Dendritic cell treated with granulocyte-macrophage colony-stimulating factor and Interleukin-4, amounts not matched to agents 40 ng/mL and 50 ng/mL, for 4 days (primary cell): Measurements from ENCODE around the gene PDE6B.
"Not testable (repeated sequence)": the region's sequence is repeated elsewhere in the genome, so short reads cannot be mapped to it uniquely, and the experiment has no call there.

Experiments used
- H3K27ac Mint-ChIP-seq: one replicate; pipeline ENCODE4 v1.8.0; 2022; ENCODE audit warnings: mild to moderate bottlenecking, mixed read lengths
- H3K27me3 Mint-ChIP-seq: one replicate; pipeline ENCODE4 v1.8.0; 2022; ENCODE audit warnings: mild to moderate bottlenecking, mixed read lengths
- H3K36me3 Mint-ChIP-seq: one replicate; pipeline ENCODE4 v1.8.0; 2022; ENCODE audit warnings: low read depth, mixed read lengths
- H3K4me1 Mint-ChIP-seq: one replicate; pipeline ENCODE4 v1.8.0; 2022; ENCODE audit warnings: low read depth, mixed read lengths
- H3K4me3 Mint-ChIP-seq: one replicate; pipeline ENCODE4 v1.8.0; 2022; ENCODE audit warnings: mild to moderate bottlenecking, moderate library complexity, mixed read lengths
- H3K9me3 Mint-ChIP-seq: one replicate; pipeline ENCODE4 v1.8.0; 2022; ENCODE audit warnings: mixed read lengths
- intact Hi-C: fragments of 100-400 bp; cut with micrococcal nuclease; formaldehyde crosslinking; loops from one replicate; pipeline ENCODE4 v1.15.0; 2022

The PDE6B gene

DNA sequence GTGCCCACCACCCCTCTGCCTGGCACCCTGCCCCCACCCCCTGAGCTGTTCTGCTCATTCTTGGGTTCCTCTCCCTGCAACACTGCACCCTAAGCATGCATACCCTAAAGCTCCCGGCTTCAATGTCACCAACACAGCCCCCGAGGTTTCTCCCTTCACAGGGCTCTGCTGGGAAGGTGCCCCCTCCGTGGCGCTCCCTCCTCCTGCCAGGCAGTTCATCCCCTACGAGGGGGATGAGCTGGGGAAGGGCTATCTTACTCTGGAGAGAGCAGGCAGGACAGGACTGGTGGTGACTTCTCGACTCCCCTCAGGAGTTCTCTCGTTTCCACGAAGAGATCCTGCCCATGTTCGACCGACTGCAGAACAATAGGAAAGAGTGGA is 42.2 kb downstream of the PDE6B start:
- H3K27me3 Mint-ChIP-seq, result peaks cover 3% of the 10 kb centered on the region
- peaks cover 12% of the 10 kb centered on the region for H3K4me1 Mint-ChIP-seq
- no peak overlapping the region for H3K4me3 Mint-ChIP-seq
- no peak overlapping the region for H3K27ac Mint-ChIP-seq
- peaks cover 22% of the 10 kb centered on the region for H3K36me3 Mint-ChIP-seq
- H3K9me3 Mint-ChIP-seq, result no peaks in the 10 kb centered on the region
- intact Hi-C loops, result no loop called here

DNA sequence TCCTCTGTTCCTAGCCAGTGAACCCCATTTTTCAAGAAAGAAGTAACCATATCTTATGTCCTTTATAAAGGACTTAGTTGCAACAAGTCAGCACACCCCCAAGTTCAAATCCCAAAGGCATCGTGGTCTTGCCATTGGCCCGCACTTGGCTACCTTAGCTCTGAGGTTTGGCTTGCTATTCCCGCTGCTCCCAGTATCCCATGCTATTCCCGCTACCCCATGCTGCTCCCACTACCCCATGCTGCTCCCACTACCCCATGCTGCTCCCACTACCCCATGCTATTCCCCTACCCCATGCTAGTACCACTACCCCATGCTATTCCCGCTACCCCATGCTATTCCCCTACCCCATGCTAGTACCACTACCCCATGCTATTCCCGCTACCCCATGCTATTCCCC is 42.8 kb downstream of the PDE6B start:
- H3K4me3 Mint-ChIP-seq, H3K27me3 Mint-ChIP-seq, H3K9me3 Mint-ChIP-seq, H3K27ac Mint-ChIP-seq, intact Hi-C loops: not testable (repeated sequence)
- Mint-ChIP-seq H3K4me1 (peaks cover 12% of the 10 kb centered on the region), H3K36me3 (peaks cover 28% of the 10 kb centered on the region)

DNA sequence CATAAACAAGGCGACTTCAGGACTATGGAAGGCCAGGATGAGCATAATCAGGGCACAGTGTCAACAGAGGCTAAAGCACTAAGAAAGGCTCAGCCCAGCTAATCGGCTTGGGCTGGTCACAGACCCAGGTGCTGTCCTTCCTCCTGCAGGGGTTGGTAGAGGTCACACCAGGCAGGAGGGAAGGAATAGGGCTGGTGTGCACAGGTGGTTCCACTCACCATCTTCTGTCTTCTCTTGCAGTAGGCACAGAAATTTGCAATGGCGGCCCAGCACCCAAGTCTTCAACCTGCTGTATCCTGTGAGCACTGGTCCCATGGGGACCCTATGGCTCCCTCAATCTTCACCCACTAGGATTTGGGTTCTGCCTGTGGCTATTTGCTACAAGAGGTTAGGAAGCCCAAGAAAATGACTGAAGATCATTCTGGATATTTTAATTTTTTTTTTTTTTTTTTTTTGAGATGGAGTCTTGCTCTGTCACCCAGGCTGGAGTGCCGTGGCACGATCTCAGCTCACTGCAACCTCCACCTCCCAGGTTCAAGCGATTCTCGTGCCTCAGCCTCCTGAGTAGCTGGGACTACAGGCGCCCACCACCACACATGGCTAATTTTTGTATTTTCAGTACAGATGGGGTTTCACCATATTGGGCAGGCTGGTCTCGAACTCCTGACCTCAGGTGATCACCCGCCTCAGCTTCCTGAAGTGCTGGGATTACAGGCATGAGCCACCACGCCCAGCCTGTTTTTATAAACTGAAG is 44.6 kb downstream of the PDE6B start:
- Mint-ChIP-seq H3K36me3 (peaks cover 43% of the 10 kb centered on the region), H3K4me1 (peaks cover 15% of the 10 kb centered on the region)
- H3K4me3 Mint-ChIP-seq, H3K27me3 Mint-ChIP-seq, H3K27ac Mint-ChIP-seq, H3K9me3 Mint-ChIP-seq: not testable (repeated sequence)
- intact Hi-C loops, result loop anchor here (5.0 kb wide), 1 partner anchor 548 kb away; the partner anchor contains the start of gene ZNF718

DNA sequence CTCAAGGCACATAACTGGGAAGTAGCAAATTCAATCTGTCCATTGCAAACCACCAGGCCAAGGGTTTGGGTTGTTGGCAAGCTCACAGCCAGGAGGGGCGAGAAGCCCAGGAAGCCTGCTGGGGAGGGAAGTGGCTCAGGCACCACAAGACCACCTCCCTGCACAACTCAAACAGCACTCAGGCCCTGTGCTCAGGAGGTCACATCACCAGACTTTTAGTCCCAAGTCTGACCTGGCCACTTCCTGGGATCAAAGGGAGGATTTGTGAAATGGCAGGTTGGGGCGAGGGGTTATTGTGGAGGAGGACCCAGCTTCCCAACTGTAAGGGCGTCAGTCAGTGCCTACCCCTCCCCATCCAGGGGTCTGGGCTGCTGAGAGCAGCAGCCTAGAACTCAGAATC is 46.4 kb downstream of the PDE6B start:
- Mint-ChIP-seq H3K27me3 (no peaks in the 10 kb centered on the region), H3K27ac (no peak overlapping the region), H3K9me3 (no peaks in the 10 kb centered on the region), H3K4me3 (no peak overlapping the region), H3K36me3 (peaks cover 46% of the 10 kb centered on the region), H3K4me1 (peaks cover 21% of the 10 kb centered on the region)
- intact Hi-C loops, result loop anchor here (5.0 kb wide), 1 partner anchor 549 kb away; the partner anchor contains the start of gene ZNF718

DNA sequence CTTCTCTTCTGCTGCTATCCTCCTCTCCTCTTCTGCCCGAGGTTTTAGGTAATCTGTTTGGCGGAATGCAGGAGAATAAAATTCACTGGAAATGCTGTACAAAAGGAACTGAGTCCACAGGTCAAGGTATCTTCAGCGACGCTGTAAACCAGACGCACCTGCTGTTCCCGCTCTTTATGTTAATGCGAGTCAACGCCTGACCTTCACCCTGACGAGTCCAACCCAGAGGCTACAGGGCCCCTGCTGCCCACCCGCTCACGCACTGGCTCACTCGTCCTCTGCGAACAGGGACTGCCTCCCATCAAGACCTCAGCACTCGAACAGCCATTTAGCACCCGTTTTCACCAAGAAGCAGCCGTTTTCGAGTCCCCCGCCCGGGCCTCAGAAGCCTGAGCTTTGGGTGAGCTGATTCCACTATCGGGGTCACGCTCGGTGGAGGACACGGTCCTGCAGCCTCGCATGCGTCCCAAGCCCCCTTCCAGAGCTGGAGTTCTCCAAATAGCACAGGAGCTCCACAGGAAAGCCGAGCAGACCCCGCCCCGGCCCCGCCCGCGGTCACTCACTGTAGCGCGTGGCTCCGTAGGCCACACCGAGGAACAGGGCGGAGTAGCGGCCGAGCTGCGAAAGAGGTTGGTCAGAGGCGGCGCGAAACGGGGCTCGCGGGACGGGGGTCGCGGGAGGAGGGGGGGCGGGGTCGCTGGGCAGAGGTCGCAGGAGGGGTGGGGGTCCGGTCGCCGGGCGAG is 48.1 kb downstream of the PDE6B start:
- H3K27ac Mint-ChIP-seq, result peak overlapping the region; percentile 91
- peaks cover 46% of the 10 kb centered on the region for H3K36me3 Mint-ChIP-seq
- no peaks in the 10 kb centered on the region for H3K27me3 Mint-ChIP-seq
- no peaks in the 10 kb centered on the region for H3K9me3 Mint-ChIP-seq
- intact Hi-C loops, result loop anchor here (5.0 kb wide), 1 partner anchor 551 kb away; the partner anchor contains the start of gene ZNF718
- H3K4me1 Mint-ChIP-seq, result peaks cover 37% of the 10 kb centered on the region
- H3K4me3 Mint-ChIP-seq, result peak overlapping the region; percentile 82

DNA sequence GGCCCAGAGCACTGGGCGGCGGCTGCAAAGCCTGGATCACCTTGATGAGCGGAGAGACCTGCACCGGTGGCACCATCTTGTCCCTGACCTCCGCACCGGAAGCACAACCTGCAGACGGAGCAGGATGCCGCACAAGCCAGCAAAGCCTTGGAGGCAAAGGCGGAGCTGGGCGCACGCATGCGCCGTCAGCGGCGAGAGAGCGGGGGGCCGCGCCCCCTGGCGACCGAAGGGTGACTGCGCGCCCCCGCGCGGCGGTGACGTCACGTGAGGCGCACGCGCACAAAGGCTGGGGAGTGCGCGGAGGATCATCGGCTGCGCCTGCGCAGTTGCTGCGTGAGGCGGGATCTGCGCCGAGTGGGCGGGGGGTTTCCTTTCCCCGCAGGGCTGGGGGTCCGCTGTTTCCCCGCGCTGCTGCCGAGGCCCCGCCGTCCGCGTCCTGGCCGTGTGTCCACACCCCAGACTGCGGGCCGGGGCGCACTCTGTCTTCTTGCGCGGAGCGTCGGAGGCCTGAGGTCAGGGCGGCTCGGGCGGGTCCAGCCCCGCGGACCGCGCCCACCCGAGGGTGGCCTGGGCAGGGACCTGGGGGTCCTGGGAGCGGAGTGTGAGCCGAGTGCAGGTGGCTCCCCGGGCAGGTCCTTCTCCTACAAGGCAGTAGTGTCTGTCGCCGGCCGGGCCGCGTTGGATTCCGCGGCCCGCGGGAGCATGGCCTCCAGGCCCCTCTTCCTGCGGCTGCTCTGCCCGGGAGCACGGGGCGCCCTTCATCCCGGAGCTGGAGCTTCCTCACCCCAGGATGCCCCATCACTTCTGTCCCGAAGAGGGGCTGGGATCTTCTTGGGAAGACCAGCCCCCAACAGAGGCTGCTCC is 49.0 kb downstream of the PDE6B start, which contains the start of the genes ATP5ME and MYL5:
TSS of gene ATP5ME (minus strand) at position 105 of the 864 bp plus-strand sequence. CDS start at position 76, 29 bp downstream.
TSS of gene MYL5 (plus strand) at position 371 of the 864 bp plus-strand sequence. CDS start 3,485 bp downstream, outside the sequence.
- Mint-ChIP-seq H3K4me3 (peak within 1 kb of the TSS; percentile 82), H3K27ac (peak within 1 kb of the TSS; percentile 91), H3K4me1 (peaks cover 44% of the 10 kb centered on the region), H3K27me3 (no peaks in the 10 kb centered on the region), H3K36me3 (peaks cover 46% of the 10 kb centered on the region), H3K9me3 (no peaks in the 10 kb centered on the region)
- intact Hi-C loops, result loop anchor here (5.0 kb wide), 1 partner anchor 552 kb away; the partner anchor contains the start of gene ZNF718

GRCh38 chr4:675036-675882 is 49.9 kb downstream of the PDE6B start:
- peak overlapping the region; percentile 91 for H3K27ac Mint-ChIP-seq
- intact Hi-C loops, result no loop called here
- no peaks in the 10 kb centered on the region for H3K9me3 Mint-ChIP-seq
- peaks cover 53% of the 10 kb centered on the region for H3K36me3 Mint-ChIP-seq
- peaks cover 2% of the 10 kb centered on the region for H3K27me3 Mint-ChIP-seq
- peak overlapping the region; percentile 82 for H3K4me3 Mint-ChIP-seq
- H3K4me1 Mint-ChIP-seq, result peaks cover 50% of the 10 kb centered on the region

- no peaks in the 10 kb centered on the region for H3K9me3 Mint-ChIP-seq
- H3K27ac Mint-ChIP-seq, result no peak overlapping the region
- H3K27me3 Mint-ChIP-seq, result peaks cover 7% of the 10 kb centered on the region
- peaks cover 46% of the 10 kb centered on the region for H3K36me3 Mint-ChIP-seq
- H3K4me3 Mint-ChIP-seq, result no peak overlapping the region
- intact Hi-C loops, result no loop called here
- H3K4me1 Mint-ChIP-seq, result peaks cover 57% of the 10 kb centered on the region
Measured at GRCh38 chr4:675980-676870, 50.9 kb downstream of the PDE6B start.

DNA sequence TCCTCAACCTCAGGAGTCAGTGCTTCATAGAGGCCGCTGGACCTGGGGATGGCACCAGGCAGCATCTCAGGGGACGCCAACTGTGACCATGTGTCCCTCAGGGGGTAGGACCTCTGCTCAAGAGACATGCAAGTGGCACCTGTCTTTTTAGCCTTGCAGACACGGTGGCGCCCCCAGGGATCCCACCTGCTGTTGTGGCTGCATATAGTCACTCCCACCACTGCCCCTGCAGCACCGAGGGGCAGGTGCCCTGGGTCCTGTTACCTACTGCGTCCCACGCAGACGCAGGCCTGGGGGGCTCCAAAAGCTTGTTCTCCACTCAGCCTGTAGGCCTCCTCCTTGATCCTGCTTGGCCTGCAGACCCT is 51.5 kb downstream of the PDE6B start:
- Mint-ChIP-seq H3K4me3 (no peak overlapping the region), H3K27ac (no peak overlapping the region)
- intact Hi-C loops, result no loop called here

GRCh38 chr4:677431-678293 is 52.3 kb downstream of the PDE6B start:
- H3K36me3 Mint-ChIP-seq, result peaks cover 41% of the 10 kb centered on the region
- H3K4me3 Mint-ChIP-seq, result no peak overlapping the region
- intact Hi-C loops, result no loop called here
- no peak overlapping the region for H3K27ac Mint-ChIP-seq
- no peaks in the 10 kb centered on the region for H3K9me3 Mint-ChIP-seq
- peaks cover 62% of the 10 kb centered on the region for H3K4me1 Mint-ChIP-seq
- H3K27me3 Mint-ChIP-seq, result peaks cover 7% of the 10 kb centered on the region

More for the DNA sequence above, 51.5 kb downstream of the PDE6B start:
- Mint-ChIP-seq H3K4me1 (peaks cover 57% of the 10 kb centered on the region), H3K27me3 (peaks cover 7% of the 10 kb centered on the region), H3K9me3 (no peaks in the 10 kb centered on the region), H3K36me3 (peaks cover 41% of the 10 kb centered on the region)

DNA sequence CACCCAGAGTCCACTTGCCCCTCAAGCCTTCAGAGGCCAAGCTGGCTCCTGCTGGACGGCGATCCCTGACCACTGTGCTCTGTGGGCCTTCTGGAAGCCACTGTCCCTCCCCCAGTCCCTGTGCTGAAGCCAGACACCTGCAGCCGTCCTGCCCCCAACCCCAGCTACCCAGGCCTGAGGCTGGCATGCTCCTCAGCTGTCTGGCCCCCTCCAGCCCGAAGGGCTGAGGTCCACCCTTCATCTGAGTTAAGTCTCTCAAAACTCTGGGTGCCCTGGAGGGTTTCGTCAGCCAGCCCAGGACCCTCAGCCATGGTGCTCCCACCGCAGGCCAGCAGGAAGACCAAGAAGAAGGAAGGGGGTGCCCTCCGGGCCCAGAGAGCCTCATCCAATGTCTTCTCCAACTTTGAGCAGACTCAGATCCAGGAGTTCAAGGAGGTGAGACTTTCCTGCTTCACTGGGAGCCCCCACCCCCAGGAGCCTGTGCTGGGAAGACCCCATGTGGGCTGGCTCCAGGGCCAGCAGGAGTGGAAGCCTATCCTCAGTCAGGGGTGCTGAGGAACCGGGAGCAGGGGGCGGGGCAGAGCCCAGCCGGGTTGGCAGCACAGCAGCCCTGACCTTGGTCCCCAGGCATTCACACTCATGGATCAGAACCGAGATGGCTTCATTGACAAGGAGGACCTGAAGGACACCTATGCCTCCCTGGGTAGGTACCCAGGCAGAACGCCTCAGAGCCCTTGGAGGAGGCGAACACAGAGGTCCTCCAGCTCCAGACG is 53.1 kb downstream of the PDE6B start:
- intact Hi-C loops, result no loop called here
- Mint-ChIP-seq H3K9me3 (no peaks in the 10 kb centered on the region), H3K36me3 (peaks cover 41% of the 10 kb centered on the region), H3K27me3 (peaks cover 7% of the 10 kb centered on the region), H3K27ac (no peak overlapping the region), H3K4me3 (no peak overlapping the region), H3K4me1 (peaks cover 62% of the 10 kb centered on the region)
